ES-I3 (cell line): ENCODE data around the gene FAT2.
"Not testable (repeated sequence)": the region's sequence is repeated elsewhere in the genome, so short reads cannot be mapped to it uniquely, and the experiment has no call there.

Source experiments
- H3K36me3 ChIP-seq: 2 replicates; pipeline ENCODE4 v1.6.1; 2013; ENCODE audit warnings: mild to moderate bottlenecking, low read length, control low read depth, moderate library complexity; ENCODE audit not compliant: insufficient read depth
- H3K4me1 ChIP-seq: 2 replicates; pipeline ENCODE4 v1.6.1; 2013; ENCODE audit warnings: mild to moderate bottlenecking, control low read depth, low read length; ENCODE audit not compliant: insufficient read depth
- H3K9ac ChIP-seq: 2 replicates; pipeline ENCODE4 v1.6.1; 2013; ENCODE audit warnings: low read depth, mild to moderate bottlenecking, low read length, moderate library complexity
- H3K9me3 ChIP-seq: 2 replicates; pipeline ENCODE4 v1.6.1; 2013; ENCODE audit warnings: mild to moderate bottlenecking, low read length, moderate library complexity; ENCODE audit not compliant: control insufficient read depth, insufficient read depth

The FAT2 gene

GRCh38 chr5:151600069-151600665 is 9.0 kb upstream of the FAT2 start:
- H3K9ac ChIP-seq, result no peak overlapping the region
- peaks cover 14% of the 10 kb centered on the region for H3K4me1 ChIP-seq
- H3K9me3 ChIP-seq, result no peaks in the 10 kb centered on the region
- no peaks in the 10 kb centered on the region for H3K36me3 ChIP-seq

- Histone ChIP-seq H3K36me3 (no peaks in the 10 kb centered on the region), H3K4me1 (peaks cover 14% of the 10 kb centered on the region), H3K9ac (no peak overlapping the region), H3K9me3 (no peaks in the 10 kb centered on the region)
These were observed 7.9 kb upstream of the FAT2 start for GRCh38 chr5:151598984-151599383.

- no peaks in the 10 kb centered on the region for H3K36me3 ChIP-seq
- peaks cover 14% of the 10 kb centered on the region for H3K4me1 ChIP-seq
- H3K9ac ChIP-seq, result no peak overlapping the region
- H3K9me3 ChIP-seq, result no peaks in the 10 kb centered on the region
These were observed 7.4 kb upstream of the FAT2 start for GRCh38 chr5:151598549-151598948.

- no peaks in the 10 kb centered on the region for H3K36me3 ChIP-seq
- peaks cover 18% of the 10 kb centered on the region for H3K4me1 ChIP-seq
- H3K9ac ChIP-seq, result no peak overlapping the region
- H3K9me3 ChIP-seq, result no peaks in the 10 kb centered on the region
These were observed 6.6 kb upstream of the FAT2 start for GRCh38 chr5:151597749-151598148.

- H3K4me1 ChIP-seq, result peaks cover 18% of the 10 kb centered on the region
- no peak overlapping the region for H3K9ac ChIP-seq
- no peaks in the 10 kb centered on the region for H3K9me3 ChIP-seq
- H3K36me3 ChIP-seq, result no peaks in the 10 kb centered on the region
These were observed 5.9 kb upstream of the FAT2 start for GRCh38 chr5:151596828-151597539.

- Histone ChIP-seq H3K4me1 (peaks cover 22% of the 10 kb centered on the region), H3K9me3 (no peaks in the 10 kb centered on the region)
These were observed 4.3 kb upstream of the FAT2 start for GRCh38 chr5:151595411-151595826.

GRCh38 chr5:151592855-151593408 is 1.8 kb upstream of the FAT2 start:
- Histone ChIP-seq H3K36me3 (no peaks in the 10 kb centered on the region), H3K9ac (no peak overlapping the region), H3K9me3 (no peaks in the 10 kb centered on the region), H3K4me1 (peaks cover 20% of the 10 kb centered on the region)

More at GRCh38 chr5:151595411-151595826, 4.3 kb upstream of the FAT2 start:
- Histone ChIP-seq H3K36me3 (no peaks in the 10 kb centered on the region), H3K9ac (no peak overlapping the region)

GRCh38 chr5:151589878-151590570 is 1.1 kb downstream of the FAT2 start:
- peaks cover 8% of the 10 kb centered on the region; the same call in 1 of the 2 replicates for H3K4me1 ChIP-seq
- H3K9ac ChIP-seq, result no peak overlapping the region
- no peaks in the 10 kb centered on the region for H3K36me3 ChIP-seq
- no peaks in the 10 kb centered on the region for H3K9me3 ChIP-seq

- no peaks in the 10 kb centered on the region for H3K36me3 ChIP-seq
- H3K4me1 ChIP-seq, result peaks cover 6% of the 10 kb centered on the region; the same call in 1 of the 2 replicates
- no peaks in the 10 kb centered on the region for H3K9me3 ChIP-seq
- no peak overlapping the region for H3K9ac ChIP-seq
These were observed 3.2 kb downstream of the FAT2 start for GRCh38 chr5:151587796-151588555.

GRCh38 chr5:151585970-151586369 is 5.2 kb downstream of the FAT2 start:
- Histone ChIP-seq H3K36me3 (no peaks in the 10 kb centered on the region), H3K4me1 (no peaks in the 10 kb centered on the region; the same call in 1 of the 2 replicates), H3K9me3 (no peaks in the 10 kb centered on the region), H3K9ac (no peak overlapping the region)

GRCh38 chr5:151585344-151585743 is 5.8 kb downstream of the FAT2 start:
- H3K9ac ChIP-seq, H3K4me1 ChIP-seq, H3K36me3 ChIP-seq, H3K9me3 ChIP-seq: not testable (repeated sequence)

- Histone ChIP-seq H3K9me3 (no peaks in the 10 kb centered on the region), H3K4me1 (no peaks in the 10 kb centered on the region), H3K36me3 (no peaks in the 10 kb centered on the region), H3K9ac (no peak overlapping the region)
These were observed 6.8 kb downstream of the FAT2 start for GRCh38 chr5:151584057-151584937.

GRCh38 chr5:151581812-151582583 is 9.1 kb downstream of the FAT2 start:
- Histone ChIP-seq H3K9me3 (no peaks in the 10 kb centered on the region), H3K4me1 (no peaks in the 10 kb centered on the region), H3K9ac (no peak overlapping the region), H3K36me3 (no peaks in the 10 kb centered on the region)
